GM19452 (cell line): ENCODE measurements around the gene HOXB7.

Experiments used
- ATAC-seq: cut with Tn5 transposase; IDR thresholded peaks from one replicate; pipeline ENCODE4 v1.9.1; 2021; ENCODE audit not compliant: unreplicated experiment

The HOXB7 gene

GRCh38 chr17:48624118-48624517, 13.3 kb upstream of the HOXB7 start:
- ATAC-seq: no peak

GRCh38 chr17:48623583-48623982, 12.8 kb upstream of the HOXB7 start:
- ATAC-seq: no peak

- ATAC-seq: no peak
Observed at GRCh38 chr17:48622857-48623256, 12.0 kb upstream of the HOXB7 start.

GRCh38 chr17:48621410-48622392, 10.9 kb upstream of the HOXB7 start:
- no peak for ATAC-seq

- no peak for ATAC-seq
Observed at GRCh38 chr17:48620461-48621139, 9.8 kb upstream of the HOXB7 start.

GRCh38 chr17:48619826-48620449, 9.1 kb upstream of the HOXB7 start:
- no peak for ATAC-seq

GRCh38 chr17:48618256-48618896, 7.6 kb upstream of the HOXB7 start:
- ATAC-seq: no peak

- ATAC-seq: no peak
Observed at GRCh38 chr17:48617471-48618255, 6.8 kb upstream of the HOXB7 start.

GRCh38 chr17:48616717-48617470, 6.1 kb upstream of the HOXB7 start:
- ATAC-seq: no peak

GRCh38 chr17:48615963-48616716, 5.3 kb upstream of the HOXB7 start:
- no peak for ATAC-seq

GRCh38 chr17:48615047-48615962, 4.5 kb upstream of the HOXB7 start, which contains the start of gene HOXB8:
Gene HOXB8, minus strand, starts transcription at chr17:48615292. Its CDS starts 588 bp downstream, at chr17:48614704.
- ATAC-seq: no peak

- no peak for ATAC-seq
Observed at GRCh38 chr17:48613862-48614694, 3.3 kb upstream of the HOXB7 start.

- no peak for ATAC-seq
Observed at GRCh38 chr17:48612854-48613691, 2.3 kb upstream of the HOXB7 start.

GRCh38 chr17:48612456-48612853, 1.6 kb upstream of the HOXB7 start:
- no peak for ATAC-seq

GRCh38 chr17:48611681-48612455, 1.1 kb upstream of the HOXB7 start:
- no peak for ATAC-seq
